Measurements from ENCODE around the gene TMEM229B.
"Not testable (repeated sequence)": the region's sequence is repeated elsewhere in the genome, so short reads cannot be mapped to it uniquely, and the experiment has no call there.

The TMEM229B gene

DNA sequence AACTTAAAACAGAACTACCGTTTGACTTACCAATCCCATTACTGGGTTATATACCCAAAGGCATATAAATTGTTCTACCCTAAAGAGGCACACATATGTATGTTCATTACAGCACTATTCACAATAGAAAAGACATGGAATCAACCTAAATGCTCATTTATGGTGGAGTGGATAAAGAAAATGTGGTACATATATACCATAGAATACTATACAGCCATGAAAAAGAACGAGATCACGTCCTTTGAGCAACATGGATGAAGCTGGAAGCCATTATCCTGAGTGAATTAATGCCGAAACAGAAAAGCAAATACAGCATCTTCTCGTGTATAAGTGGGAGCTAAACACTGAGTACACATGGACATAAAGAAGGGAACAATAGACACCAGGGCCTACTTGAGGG lies 31.8 kb downstream of the TMEM229B start:
- no peak for DNase-seq (ENCODE audit: low read depth, low spot score)

DNA sequence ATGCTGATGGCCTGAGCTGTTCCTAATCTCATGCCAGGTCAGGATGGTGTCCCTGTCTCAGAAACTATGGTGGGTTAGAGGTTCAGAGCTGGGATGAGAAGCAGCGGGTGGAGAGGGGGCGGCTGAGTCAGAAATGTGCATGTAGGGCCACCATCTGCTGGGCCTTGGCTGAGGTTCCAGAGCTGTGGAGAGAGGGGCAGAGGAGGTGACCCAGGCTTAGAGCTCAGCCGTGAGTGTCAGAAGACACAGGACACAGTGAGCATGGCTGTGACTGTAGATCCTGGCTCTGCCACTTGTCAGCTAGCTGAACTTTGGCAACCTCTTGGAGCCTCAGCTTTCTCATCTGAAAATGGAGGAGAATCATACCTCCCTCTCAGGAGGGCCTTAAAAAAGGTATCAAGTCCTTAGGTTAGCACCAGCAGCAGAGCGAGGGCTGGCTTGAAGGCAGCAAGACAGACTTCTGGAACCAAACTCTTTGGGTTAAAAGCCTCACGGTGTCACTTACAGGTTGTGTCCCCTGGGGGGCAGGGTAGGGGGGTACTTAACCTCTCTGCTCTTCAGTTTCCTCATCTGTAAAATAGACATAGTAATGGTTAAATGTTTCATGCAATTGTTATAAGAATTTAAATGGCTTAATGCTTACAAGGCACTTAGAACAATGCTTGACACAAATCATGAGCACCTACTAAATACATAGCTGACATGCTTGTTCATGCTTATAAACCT lies 34.8 kb downstream of the TMEM229B start:
- no peak for DNase-seq (ENCODE audit: low read depth, low spot score)

DNA sequence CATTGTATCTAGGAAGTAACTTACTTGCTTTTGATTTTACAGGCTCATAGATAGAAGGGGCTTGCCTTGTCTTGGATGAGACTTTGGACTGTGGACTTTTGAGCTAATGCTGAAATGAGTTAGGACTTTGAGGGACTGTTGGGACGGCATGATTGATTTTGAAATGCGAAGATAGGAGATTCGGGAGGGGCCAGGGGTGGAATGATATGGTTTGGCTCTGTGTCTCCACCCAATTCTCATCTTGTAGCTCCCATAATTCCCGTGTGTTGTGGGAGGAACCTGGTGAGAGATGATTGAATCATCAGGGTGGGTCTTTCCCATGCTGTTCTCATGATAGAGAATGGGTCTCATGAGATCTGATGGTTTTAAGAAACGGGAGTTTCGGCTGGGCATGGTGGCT lies 36.9 kb downstream of the TMEM229B start:
- not testable (repeated sequence) for DNase-seq (ENCODE audit: low read depth, low spot score)

DNA sequence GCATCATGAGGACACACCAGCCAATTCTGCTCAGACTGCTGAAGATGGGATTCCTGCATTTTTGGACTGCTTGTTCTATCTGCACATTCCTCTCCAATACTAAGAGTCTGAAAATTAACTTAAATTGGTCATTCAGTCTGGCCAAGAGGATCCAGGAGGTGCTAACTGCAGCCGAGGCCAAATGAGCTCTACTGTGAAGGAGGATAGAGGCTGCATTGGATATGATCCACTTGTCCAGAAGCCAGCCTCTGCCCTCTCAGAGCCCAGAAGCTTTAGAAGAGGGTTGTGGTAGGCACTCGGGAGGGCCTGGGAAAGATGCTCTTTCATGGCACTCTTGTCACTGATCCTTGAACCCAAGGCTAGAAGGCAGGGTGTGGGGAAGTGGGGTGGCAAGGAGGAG lies 39.4 kb downstream of the TMEM229B start:
- no peak for DNase-seq (ENCODE audit: low read depth, low spot score)

DNA sequence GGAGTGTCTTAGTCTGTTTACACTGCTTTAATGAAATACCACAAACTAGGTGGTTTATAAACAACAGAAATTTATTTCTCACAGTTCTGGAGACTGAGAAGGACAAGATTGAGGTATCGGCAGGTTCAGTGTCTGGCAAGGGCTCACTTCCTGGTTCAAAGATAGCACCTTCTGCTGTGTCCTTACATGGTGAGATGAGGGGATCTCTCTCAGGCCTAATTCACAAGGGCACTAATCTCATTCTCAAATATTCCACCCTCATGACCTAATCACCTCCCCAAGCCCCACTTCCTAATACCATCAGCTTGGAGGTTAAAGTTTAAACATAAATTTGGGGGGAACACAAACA lies 41.5 kb downstream of the TMEM229B start:
- no peak for DNase-seq (ENCODE audit: low read depth, low spot score)

DNA sequence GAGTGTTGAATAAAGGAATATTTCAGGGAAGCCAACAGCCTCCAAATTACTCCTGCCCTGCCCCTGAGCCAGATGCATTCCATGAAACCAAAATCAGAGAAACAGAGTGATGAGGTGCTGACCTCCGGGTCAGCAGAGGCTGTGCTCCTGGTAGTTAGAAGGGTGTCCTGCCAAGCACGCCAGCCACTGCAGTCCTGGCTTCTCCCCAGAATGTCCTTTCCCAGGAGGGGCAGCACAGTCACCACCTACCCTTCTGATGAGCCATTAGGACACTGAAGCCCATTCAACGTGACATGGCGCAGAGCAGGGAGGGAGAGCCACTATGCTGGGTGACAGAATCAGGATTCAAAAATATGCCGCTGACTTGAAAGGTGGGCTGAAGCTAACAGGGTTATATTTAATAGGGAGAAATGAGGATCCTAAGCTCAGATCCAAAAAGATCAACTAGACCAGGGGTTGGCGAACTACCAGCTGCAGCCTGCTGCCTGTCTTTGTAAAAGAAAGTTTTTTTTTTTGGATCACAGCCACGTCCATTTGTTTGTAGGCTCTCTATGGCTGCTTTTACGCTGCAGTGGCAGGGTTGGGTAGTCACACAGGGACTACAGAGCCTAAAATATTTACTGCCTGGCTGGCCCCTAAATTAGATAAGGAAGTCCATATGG lies 42.0 kb downstream of the TMEM229B start:
- peak; percentile 59 for DNase-seq (ENCODE audit: low read depth, low spot score)

DNA sequence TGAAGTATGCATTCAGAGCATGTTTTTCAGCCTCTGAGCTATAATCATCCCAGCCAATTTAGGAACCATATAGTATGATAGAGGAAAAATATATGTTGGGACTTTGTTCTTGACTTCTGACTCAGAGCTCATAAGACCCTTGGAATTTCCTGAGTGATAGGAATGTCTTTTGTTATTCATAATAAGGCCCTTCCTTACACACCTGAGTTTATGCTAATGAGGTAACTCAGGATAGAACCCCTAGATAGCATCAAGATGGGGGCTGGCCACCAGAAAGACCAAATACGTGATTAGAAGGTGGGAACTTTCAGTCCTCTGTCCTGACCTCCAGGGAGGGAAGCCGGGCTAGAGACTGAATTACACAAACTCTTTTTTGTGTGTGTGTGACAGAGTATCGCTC lies 44.1 kb downstream of the TMEM229B start:
- DNase-seq (ENCODE audit: low read depth, low spot score) = no peak

DNA sequence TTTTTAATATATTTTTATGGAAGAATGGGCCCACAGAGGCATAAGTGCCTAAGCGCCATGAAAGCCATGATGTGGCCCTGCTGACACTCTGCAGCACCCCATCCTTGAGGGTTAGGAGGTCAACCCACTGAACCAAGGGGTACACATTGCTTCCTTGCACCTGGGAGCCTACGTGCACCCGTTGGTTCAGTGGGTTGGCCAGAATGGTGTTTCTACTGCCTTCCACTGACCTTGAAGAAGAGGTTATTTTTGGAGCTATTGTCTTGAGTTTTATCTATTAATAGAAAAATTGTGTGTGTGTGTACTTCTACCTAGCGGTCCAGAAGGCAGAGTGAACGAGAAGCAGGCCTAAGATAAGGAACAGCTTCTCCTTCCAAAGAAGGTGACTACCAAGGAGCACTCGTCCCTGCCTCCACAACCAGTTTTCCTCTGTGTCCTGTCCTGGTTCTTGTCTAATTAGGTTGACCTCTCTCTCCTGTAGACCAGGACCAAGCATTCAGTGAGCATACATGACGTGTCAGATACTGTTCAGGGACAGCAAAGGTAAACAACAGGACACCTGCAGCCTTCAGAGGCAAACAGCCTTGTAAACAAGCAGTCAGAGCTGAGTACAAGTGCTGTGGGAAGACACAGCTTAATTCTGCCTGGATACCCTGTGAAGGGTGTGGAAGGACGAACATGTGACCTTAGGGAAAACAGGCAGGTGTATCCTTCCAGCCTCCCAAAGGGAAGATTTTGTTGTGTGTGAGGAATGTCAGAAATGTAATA lies 46.2 kb downstream of the TMEM229B start:
- DNase-seq (ENCODE audit: low read depth, low spot score) = no peak

DNA sequence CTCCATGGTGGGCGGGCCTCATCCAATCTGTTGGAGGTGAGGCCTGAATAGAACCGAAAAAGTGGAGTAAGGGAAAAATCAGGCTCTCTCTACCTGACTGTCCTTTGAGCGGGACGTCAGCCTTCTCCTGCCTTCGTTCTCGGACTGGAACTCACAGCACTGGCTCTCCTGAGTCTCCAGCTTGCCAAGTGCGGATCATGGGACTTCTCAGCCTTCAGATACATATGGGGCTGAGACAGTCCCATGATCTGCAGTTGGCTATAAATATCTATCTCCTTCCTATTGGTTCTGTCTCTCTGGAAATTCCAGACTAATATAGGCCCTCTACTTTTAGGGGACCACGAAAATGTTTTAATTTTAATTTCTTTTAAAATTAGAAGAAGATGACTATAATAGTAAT lies 46.8 kb downstream of the TMEM229B start:
- DNase-seq (ENCODE audit: low read depth, low spot score) = no peak

DNA sequence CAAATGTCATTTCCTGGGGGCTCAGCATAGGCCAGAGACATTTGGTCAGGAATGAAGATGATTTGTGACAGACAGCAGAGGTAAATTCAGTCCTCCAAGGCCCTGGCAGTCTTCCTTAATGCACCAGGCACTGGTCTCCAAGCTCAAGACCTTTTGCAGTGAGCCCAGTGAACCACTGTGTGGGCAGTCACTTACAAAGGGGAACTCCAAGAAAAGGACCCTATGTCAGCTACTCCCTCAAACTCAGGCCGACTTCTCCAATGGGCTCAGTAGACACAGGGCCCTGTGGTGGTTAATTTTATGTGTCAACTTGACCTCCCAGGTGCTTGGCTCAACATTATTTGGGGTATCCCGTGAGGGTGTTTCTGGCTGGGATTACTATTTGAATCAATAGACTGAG lies 47.3 kb downstream of the TMEM229B start:
- DNase-seq (ENCODE audit: low read depth, low spot score) = no peak

DNA sequence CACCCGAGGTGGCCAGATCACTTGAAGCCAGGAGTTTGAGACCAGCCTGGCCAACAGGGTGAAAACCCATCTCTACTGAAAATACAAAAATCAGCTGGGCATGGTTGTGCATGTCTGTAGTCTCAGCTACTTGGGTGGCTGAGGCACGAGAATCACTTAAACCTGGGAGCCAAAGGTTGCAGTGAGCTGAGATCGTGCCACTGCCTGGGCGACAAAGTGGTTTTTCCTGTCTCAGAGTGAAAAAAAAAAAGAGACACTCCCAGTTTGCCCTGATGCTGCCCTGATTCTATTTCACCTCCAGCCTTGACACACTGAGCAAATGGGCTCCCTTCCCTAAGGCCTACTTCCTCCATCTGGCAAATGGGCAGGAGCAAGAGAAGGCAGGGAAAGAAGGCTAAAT lies 48.0 kb downstream of the TMEM229B start:
- no peak for DNase-seq (ENCODE audit: low read depth, low spot score)

DNA sequence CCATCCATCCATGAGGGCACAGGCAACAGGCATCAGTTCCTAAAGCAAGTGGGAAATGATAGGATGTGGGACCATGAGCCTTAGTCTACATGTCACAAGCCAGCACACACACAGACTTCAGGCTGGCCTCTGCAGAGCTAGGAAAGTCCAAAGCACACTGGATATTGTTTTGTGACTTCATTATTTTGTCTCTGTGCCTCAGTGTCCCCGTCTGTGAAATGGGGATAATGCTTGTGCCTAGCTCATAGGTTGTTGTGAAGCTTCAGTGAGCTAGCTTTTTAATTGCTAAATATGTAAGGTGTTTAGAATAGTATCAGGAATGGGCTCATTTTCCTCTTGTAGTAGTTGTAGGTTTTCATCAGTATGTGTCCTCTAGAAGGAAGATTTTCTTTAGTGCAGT lies 49.6 kb downstream of the TMEM229B start:
- no peak for DNase-seq (ENCODE audit: low read depth, low spot score)

DNA sequence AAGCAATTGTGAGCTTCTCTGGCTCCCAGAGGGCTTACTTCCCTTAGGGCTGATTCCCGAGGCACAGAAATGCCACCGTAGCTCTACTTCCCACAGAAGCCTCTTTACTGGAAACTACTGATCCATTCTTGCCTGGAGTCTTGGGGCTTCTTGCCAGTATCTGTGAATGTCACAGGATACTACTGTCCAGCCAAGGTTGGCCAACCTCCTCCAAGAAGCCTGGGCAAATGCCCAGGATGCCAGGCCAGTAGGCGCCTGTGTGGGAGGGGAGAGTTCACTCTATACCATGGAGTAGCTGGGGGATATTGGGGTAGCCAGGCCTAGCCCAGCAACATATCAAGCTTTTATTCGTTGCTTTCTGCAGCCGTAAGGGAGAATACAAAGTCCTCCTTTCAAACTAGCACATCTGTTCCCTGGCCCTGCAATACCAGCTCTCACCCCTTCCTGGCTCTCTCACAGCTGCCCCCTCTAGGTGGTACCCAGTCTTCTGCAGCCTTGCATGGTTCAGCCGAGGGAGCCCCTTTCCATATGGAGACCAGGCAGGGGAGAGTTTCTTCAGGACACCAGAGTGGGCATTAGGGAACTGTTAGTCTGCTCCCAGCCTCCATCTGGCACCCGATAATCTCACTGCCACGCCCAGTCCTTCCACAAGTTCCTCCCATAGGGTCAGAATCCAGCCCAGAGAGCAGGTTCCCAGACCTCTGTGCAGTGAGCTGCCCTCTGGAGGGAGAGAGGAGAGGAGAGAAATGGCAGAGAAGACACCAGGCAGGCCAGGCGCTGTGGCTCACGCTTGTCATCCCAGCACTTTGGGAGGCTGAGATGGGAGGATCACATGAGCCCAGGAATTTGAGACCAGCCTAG lies 52.3 kb downstream of the TMEM229B start:
- no peak for DNase-seq (ENCODE audit: low read depth, low spot score)

DNA sequence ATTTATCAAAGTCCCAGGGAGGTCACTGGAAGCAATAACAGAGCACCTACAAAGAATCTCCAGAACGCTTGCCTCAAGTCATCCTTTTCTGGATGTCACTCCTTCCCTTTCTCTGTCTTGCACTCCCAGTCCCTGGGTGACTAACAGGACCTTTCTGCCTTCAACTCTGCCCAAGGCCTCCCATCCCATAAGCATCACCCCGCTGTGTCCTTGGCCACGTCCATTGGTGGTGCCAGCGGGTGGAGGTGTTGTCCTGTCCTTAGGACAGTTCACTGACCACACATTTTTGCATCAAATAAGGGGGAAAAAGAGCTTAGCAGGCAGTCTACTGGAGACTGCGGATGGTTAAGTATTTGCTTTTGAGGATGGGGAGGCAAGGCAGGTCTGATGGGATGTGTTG lies 52.9 kb downstream of the TMEM229B start:
- no peak for DNase-seq (ENCODE audit: low read depth, low spot score)

DNA sequence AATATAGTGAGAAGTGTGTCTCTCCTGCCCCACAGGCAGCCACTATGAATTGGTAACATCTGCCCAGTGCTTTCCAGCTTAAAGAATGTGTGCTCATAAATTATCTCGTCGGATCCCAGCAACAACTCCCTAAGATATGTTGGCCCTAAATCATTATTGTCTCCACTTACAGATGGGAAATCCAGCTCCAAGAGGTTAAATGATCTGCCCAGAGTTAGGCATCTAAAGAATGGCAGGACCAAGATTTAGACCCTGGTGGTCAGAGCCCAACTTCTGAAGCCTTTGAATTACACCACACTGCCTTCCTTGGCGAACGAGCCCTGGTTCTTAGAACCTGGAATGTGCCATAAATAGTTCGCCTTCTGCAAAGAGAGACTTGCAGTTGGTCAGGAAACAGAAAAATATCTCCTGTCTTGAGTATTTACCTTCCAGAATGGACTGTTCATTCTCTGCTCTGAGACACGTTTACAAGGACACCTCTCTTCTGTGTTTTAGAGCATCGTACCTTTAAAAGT lies 56.4 kb downstream of the TMEM229B start:
- DNase-seq (ENCODE audit: low read depth, low spot score) = no peak

DNA sequence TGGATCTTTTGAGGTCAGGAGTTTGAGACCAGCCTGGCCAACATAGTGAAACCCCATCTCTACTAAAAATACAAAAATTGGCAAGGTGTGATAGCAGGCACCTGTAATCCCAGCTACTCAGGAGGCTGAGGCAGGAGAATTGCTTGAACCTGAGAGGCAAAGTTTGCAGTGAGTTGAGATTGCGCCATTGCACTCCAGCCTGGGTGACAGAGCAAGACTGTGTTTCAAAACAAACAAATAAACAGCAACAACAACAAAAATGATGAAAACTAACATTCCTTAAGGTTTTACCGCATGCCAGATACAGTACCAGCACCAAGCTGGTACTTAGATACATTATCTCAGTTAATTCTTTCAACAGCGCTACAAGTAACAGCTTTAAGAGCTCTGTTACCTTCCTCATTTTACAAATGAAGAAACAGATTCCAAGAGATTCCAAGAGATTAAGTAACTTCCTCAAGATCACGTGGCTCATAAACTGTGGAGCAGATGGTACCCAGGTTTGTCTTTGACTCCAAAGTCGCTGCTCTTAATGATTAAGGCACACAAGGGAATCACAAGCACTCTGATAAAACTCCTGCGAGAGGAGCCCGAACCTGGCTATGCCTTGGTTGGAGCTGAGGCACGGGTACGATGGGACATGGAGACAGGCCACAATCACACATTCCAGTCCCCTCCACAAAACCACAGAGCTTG lies 58.9 kb downstream of the TMEM229B start:
- DNase-seq (ENCODE audit: low read depth, low spot score) = no peak

DNA sequence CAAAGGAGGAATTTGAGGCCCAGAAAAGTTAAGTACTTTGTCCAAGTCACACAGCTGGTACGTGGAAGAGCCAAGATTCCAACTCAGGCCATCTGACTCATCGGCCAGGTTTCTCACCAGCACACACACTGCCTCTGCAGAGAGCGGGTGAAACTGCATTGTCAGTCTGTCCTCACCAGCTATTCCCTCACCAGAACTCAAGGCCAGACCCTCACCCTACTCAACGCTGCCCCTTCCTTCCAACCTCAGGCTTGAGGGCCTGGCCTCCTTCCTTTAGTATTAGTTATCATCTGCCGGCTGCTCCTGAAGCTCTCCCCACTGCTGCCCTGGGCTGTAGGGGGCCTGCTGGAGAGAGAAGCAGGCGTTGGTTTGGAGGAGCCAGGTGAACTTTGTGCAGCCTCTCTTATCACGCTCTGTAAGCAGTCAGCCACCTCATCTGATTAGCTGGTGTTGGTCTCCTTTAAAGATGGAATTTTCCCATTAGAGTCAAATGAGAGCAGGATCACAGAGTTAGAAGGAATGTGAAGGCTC lies 60.0 kb downstream of the TMEM229B start:
- DNase-seq (ENCODE audit: low read depth, low spot score) = peak; percentile 60

DNA sequence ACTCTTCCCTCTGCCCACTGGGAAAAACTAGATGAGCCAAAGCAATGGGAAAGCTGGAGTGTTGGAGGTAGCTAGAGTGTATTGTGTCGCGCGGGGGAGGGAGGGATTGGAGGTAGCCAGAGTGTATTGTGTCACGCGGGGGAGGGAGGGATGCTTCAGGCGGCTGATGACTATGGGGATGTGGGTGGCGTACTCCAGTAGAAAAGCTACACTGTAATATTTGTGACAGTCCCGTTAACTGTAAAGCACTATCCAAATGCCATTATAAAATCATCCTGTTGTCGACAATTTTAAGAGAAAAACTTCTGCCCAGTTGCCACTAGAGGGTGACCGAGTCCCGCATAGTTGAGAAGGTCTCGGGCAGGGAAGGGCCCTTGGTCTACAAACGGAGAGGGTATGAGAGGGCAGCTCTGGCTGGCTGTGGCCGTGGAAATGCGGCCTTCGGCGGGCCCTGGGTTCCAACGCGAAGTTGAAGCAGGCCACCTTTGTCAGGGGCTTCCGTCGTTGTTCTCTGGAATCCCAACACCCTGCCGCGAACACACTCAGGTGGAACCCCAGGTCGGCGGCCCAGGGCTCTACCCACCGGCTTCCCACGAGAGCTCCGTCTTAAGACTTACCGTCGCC lies 61.4 kb downstream of the TMEM229B start:
- DNase-seq (ENCODE audit: low read depth, low spot score) = peak; percentile 90

DNA sequence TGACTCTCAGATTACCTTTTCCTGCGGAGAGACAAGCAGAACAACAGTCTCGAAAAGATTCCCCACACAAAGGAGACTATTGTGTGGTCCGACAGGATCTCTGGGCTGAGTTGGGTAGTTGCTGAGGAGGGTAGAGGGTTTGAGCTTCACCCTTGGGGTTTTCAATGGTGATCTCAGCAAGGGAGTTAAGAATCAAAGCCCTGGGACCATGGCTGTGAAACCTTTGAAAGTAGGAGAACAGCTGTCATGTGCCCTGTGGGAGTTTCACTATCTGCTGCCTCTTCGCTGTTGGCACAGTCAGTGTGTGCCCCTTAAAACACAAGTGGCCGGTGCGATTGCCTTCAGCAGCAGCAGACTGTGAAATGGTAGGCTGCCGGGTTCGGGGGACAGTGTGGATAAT lies 62.4 kb downstream of the TMEM229B start:
- DNase-seq (ENCODE audit: low read depth, low spot score) = no peak

DNA sequence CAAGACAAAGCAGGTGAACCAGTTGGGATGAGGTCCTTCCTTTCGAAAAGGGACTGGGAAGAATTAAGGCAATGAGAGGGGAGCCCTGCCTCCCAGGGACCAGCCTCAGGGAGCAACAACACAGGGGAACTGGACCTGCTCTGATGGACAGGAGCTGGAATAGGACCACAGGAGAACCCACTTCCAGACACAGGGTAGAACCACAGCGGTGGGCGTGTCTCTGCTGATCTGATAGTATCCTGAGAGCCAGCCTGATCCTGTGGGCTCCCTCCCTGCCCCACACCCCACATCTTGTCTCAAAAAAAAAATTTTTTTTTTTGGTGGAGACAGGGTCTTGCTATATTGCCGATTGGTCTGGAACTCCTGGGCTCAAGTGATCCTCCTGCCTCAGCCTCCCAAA lies 62.9 kb downstream of the TMEM229B start:
- DNase-seq (ENCODE audit: low read depth, low spot score) = no peak
